ENCODE data around the gene DGKH.
"Not testable (repeated sequence)": the region's sequence is repeated elsewhere in the genome, so short reads cannot be mapped to it uniquely, and the experiment has no call there.

DGKH gene

GRCh38 chr13:42218576-42218975 lies 170.1 kb downstream of the DGKH start:
- H3K4me1 ChIP-seq (ENCODE audit: control insufficient read depth, insufficient read depth, low read length), result no peaks in the 10 kb centered on the region
- H3K9ac ChIP-seq (ENCODE audit: low read length), result no peak overlapping the region
- no peak overlapping the region for H3K4me3 ChIP-seq (ENCODE audit: low read length)
- H3K27me3 ChIP-seq (ENCODE audit: control insufficient read depth, insufficient read depth, low read length), result no peaks in the 10 kb centered on the region
- peaks cover 2% of the 10 kb centered on the region for H3K36me3 ChIP-seq (ENCODE audit: control insufficient read depth, insufficient read depth, low read length)
- no peak overlapping the region for H3K27ac ChIP-seq (ENCODE audit: low read depth, low read length)

- Histone ChIP-seq H3K4me3 (ENCODE audit: low read length) (no peak overlapping the region), H3K9ac (ENCODE audit: low read length) (no peak overlapping the region), H3K27ac (ENCODE audit: low read depth, low read length) (no peak overlapping the region), H3K36me3 (ENCODE audit: control insufficient read depth, insufficient read depth, low read length) (peaks cover 2% of the 10 kb centered on the region), H3K4me1 (ENCODE audit: control insufficient read depth, insufficient read depth, low read length) (no peaks in the 10 kb centered on the region), H3K27me3 (ENCODE audit: control insufficient read depth, insufficient read depth, low read length) (no peaks in the 10 kb centered on the region)
These were observed 170.6 kb downstream of the DGKH start for GRCh38 chr13:42219051-42219450.

DNA sequence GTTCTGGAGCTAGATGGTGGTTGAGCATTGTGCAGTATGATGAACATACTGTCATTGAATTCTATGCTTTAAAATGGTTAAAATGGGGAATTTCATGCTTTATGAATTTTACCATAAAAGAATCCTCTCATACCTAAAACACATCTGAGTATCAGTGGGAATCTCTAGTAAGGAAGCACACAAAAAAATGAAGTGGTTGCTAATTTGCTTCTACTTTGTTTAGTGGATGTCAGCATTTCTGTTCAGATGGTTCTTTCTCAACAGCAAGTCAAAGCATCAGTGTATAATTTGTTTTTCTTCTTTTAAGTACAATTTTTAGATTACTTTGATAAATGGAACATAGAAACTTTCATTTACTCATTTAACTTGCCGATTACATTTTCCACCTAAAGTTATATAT lies 171.4 kb downstream of the DGKH start:
- H3K27ac ChIP-seq (ENCODE audit: low read depth, low read length), result no peak overlapping the region
- no peaks in the 10 kb centered on the region for H3K27me3 ChIP-seq (ENCODE audit: control insufficient read depth, insufficient read depth, low read length)
- H3K36me3 ChIP-seq (ENCODE audit: control insufficient read depth, insufficient read depth, low read length), result peaks cover 2% of the 10 kb centered on the region
- no peak overlapping the region for H3K4me3 ChIP-seq (ENCODE audit: low read length)
- H3K4me1 ChIP-seq (ENCODE audit: control insufficient read depth, insufficient read depth, low read length), result no peaks in the 10 kb centered on the region
- H3K9ac ChIP-seq (ENCODE audit: low read length), result no peak overlapping the region

DNA sequence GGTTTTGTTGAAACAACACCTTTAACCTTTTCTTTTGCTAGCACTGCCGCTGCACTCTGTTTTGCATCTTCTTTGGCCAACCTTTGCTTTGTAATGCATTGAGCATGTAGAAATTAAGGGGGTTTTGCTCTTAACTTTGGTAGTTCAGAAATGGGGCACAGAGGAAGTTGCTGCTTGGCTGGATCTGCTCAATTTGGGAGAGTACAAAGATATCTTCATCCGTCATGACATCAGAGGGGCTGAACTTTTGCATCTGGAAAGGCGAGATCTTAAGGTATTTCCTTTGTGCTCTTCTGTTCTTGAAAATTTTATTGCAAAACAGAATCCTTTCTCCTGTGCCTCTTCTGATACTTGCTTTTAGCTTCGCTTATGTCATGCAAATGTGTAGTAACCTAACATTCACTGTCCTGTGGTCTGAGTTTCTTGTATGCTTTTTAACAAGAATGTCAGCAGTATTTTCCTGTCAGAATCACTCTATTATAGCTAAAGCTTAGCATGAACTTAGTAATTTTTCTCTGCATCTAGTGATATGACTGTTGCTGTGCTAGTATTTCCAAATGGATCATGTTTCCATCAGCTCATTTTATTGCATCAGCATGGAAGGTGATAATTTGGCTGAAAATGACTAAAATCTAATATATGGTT lies 172.8 kb downstream of the DGKH start:
- no peak overlapping the region for H3K9ac ChIP-seq (ENCODE audit: low read length)
- no peak overlapping the region for H3K27ac ChIP-seq (ENCODE audit: low read depth, low read length)
- no peak overlapping the region for H3K4me3 ChIP-seq (ENCODE audit: low read length)
- H3K27me3 ChIP-seq (ENCODE audit: control insufficient read depth, insufficient read depth, low read length), result no peaks in the 10 kb centered on the region
- peaks cover under 1% of the 10 kb centered on the region for H3K36me3 ChIP-seq (ENCODE audit: control insufficient read depth, insufficient read depth, low read length)
- no peaks in the 10 kb centered on the region for H3K4me1 ChIP-seq (ENCODE audit: control insufficient read depth, insufficient read depth, low read length)

DNA sequence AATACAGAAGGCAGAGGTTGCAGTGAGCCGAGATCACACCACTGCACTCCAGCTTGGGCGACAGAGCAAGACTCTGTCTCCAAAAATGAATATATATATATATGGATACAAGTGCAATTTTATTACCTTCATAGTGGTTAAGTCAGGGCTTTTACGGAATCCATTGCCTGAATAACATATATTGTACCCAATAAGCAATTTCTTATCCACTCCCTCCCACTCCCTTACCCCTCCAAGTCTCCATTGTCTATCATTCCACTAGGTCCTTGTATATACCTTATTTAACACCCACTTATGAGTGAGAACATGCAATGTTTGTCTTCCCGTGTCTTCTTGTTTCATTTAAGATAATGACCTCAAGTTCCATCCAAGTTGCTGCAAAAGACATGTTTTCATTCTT lies 175.2 kb downstream of the DGKH start:
- no peaks in the 10 kb centered on the region for H3K36me3 ChIP-seq (ENCODE audit: control insufficient read depth, insufficient read depth, low read length)
- no peaks in the 10 kb centered on the region for H3K4me1 ChIP-seq (ENCODE audit: control insufficient read depth, insufficient read depth, low read length)
- H3K27ac ChIP-seq (ENCODE audit: low read depth, low read length), result no peak overlapping the region
- no peaks in the 10 kb centered on the region for H3K27me3 ChIP-seq (ENCODE audit: control insufficient read depth, insufficient read depth, low read length)
- no peak overlapping the region for H3K4me3 ChIP-seq (ENCODE audit: low read length)
- no peak overlapping the region for H3K9ac ChIP-seq (ENCODE audit: low read length)

DNA sequence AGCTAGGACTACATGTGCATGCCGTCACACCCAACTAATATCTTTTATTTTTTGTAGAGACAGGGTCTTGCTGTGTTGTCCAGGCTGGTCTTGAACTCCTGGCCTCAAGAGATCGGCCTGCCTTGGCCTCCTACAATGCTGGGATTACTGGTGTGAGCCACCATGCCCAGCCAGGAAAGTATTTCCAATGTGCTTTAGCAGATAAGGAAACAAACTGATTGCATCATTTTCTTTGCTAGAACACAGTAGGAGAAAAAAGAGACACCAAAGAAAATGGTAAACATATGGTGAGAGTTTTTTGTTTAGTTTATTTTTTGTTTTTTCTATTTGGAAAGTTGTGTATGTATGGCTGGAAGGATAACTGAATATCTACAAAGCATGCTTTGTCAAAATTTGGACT lies 176.6 kb downstream of the DGKH start:
- Histone ChIP-seq H3K27me3 (ENCODE audit: control insufficient read depth, insufficient read depth, low read length) (no peaks in the 10 kb centered on the region), H3K4me3 (ENCODE audit: low read length) (no peak overlapping the region), H3K4me1 (ENCODE audit: control insufficient read depth, insufficient read depth, low read length) (no peaks in the 10 kb centered on the region), H3K9ac (ENCODE audit: low read length) (no peak overlapping the region), H3K36me3 (ENCODE audit: control insufficient read depth, insufficient read depth, low read length) (no peaks in the 10 kb centered on the region), H3K27ac (ENCODE audit: low read depth, low read length) (no peak overlapping the region)

- H3K27ac ChIP-seq (ENCODE audit: low read depth, low read length); H3K4me1 ChIP-seq (ENCODE audit: control insufficient read depth, insufficient read depth, low read length); H3K36me3 ChIP-seq (ENCODE audit: control insufficient read depth, insufficient read depth, low read length); H3K27me3 ChIP-seq (ENCODE audit: control insufficient read depth, insufficient read depth, low read length); H3K4me3 ChIP-seq (ENCODE audit: low read length); H3K9ac ChIP-seq (ENCODE audit: low read length): not testable (repeated sequence)
These were observed 178.3 kb downstream of the DGKH start for GRCh38 chr13:42226759-42227158.

- H3K27ac ChIP-seq (ENCODE audit: low read depth, low read length), result no peak overlapping the region
- no peak overlapping the region for H3K9ac ChIP-seq (ENCODE audit: low read length)
- no peaks in the 10 kb centered on the region for H3K4me1 ChIP-seq (ENCODE audit: control insufficient read depth, insufficient read depth, low read length)
- H3K4me3 ChIP-seq (ENCODE audit: low read length), result no peak overlapping the region
- H3K27me3 ChIP-seq (ENCODE audit: control insufficient read depth, insufficient read depth, low read length), result no peaks in the 10 kb centered on the region
- no peaks in the 10 kb centered on the region for H3K36me3 ChIP-seq (ENCODE audit: control insufficient read depth, insufficient read depth, low read length)
These were observed 180.1 kb downstream of the DGKH start for GRCh38 chr13:42228527-42228926.

DNA sequence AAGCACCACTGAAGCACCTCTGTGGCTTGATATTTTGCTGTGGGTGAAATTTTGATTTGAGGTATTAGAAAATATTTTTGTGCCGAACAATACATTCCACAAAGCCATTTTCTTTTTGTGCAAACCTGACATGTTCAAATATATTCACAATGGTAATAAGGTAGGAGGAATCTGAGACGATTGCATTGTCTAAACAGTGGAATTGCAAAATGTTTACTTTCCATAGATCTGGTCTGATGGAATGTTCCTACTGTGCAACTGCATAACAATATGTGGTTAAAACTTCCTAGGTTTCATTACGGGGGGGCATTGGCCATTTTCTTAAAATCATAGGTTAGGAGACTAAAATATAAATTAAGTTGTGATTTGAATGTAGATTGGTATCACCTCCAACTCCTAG lies 180.8 kb downstream of the DGKH start:
- Histone ChIP-seq H3K4me1 (ENCODE audit: control insufficient read depth, insufficient read depth, low read length) (no peaks in the 10 kb centered on the region), H3K27ac (ENCODE audit: low read depth, low read length) (no peak overlapping the region), H3K4me3 (ENCODE audit: low read length) (no peak overlapping the region), H3K9ac (ENCODE audit: low read length) (no peak overlapping the region), H3K36me3 (ENCODE audit: control insufficient read depth, insufficient read depth, low read length) (no peaks in the 10 kb centered on the region), H3K27me3 (ENCODE audit: control insufficient read depth, insufficient read depth, low read length) (no peaks in the 10 kb centered on the region)

DNA sequence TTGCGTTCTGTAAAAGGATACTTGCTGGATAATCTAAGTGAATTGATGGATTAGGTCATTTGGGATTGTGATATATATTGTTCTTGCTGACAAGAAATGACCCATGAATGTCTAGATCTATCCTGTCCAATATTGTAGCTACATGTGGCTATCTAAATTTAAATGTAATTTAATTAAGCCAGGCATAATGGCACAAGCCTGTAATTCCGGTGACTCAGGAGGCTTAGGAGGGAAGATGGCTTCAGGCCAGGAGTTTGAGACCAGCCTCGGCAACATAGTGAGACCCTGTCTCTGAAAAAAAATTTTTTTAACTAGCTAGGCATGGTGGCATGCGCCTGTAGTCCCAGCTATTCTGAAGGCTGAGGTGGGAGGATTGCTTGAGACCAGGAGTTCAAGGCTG lies 184.2 kb downstream of the DGKH start:
- H3K27ac ChIP-seq (ENCODE audit: low read depth, low read length), result no peak overlapping the region
- no peak overlapping the region for H3K4me3 ChIP-seq (ENCODE audit: low read length)
- H3K36me3 ChIP-seq (ENCODE audit: control insufficient read depth, insufficient read depth, low read length), result no peaks in the 10 kb centered on the region
- H3K9ac ChIP-seq (ENCODE audit: low read length), result no peak overlapping the region
- no peaks in the 10 kb centered on the region for H3K27me3 ChIP-seq (ENCODE audit: control insufficient read depth, insufficient read depth, low read length)
- no peaks in the 10 kb centered on the region for H3K4me1 ChIP-seq (ENCODE audit: control insufficient read depth, insufficient read depth, low read length)

DNA sequence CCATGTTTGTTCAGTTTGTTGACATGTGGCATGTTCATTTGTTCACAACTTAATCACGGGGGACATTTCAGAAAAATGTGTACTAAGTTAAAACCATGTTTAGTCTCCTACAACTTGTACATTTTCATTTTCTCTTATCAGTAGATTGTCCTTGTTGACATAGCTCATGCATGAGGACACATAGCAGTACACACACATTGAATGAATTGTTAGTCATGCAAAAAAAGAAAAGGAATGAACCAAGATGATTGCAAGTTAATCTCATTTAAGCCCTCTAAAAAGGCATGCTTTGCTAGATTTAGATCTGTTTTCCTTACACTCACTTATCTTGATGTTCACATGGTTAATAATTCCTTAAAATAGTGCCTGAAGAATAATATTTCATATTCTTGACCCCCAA lies 185.3 kb downstream of the DGKH start:
- no peaks in the 10 kb centered on the region for H3K36me3 ChIP-seq (ENCODE audit: control insufficient read depth, insufficient read depth, low read length)
- H3K27ac ChIP-seq (ENCODE audit: low read depth, low read length), result no peak overlapping the region
- no peaks in the 10 kb centered on the region for H3K27me3 ChIP-seq (ENCODE audit: control insufficient read depth, insufficient read depth, low read length)
- no peak overlapping the region for H3K4me3 ChIP-seq (ENCODE audit: low read length)
- no peak overlapping the region for H3K9ac ChIP-seq (ENCODE audit: low read length)
- no peaks in the 10 kb centered on the region for H3K4me1 ChIP-seq (ENCODE audit: control insufficient read depth, insufficient read depth, low read length)

GRCh38 chr13:42239161-42239560 lies 190.7 kb downstream of the DGKH start:
- no peak overlapping the region for H3K27ac ChIP-seq (ENCODE audit: low read depth, low read length)
- H3K36me3 ChIP-seq (ENCODE audit: control insufficient read depth, insufficient read depth, low read length), result no peaks in the 10 kb centered on the region
- H3K9ac ChIP-seq (ENCODE audit: low read length), result no peak overlapping the region
- no peaks in the 10 kb centered on the region for H3K27me3 ChIP-seq (ENCODE audit: control insufficient read depth, insufficient read depth, low read length)
- no peaks in the 10 kb centered on the region for H3K4me1 ChIP-seq (ENCODE audit: control insufficient read depth, insufficient read depth, low read length)
- H3K4me3 ChIP-seq (ENCODE audit: low read length), result no peak overlapping the region

DNA sequence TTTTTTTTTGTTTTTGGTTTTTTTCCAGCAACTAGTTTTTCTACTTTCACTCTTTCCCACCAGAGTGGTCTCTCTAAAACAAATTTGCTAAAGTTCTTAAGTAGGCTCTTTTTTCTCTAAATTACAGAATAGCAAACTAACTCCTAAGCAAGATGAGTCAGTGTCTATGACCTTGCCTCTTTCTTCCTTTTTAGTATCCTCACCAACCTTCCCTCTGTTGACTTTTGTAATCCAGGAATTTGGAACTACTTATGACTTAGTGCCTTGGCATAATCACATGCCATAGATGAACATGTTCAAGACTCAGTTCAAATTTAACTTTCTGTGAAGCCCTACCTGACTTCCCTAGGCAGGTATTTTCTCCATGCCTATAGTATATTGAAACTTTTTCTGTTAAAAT lies 191.2 kb downstream of the DGKH start:
- Histone ChIP-seq H3K4me3 (ENCODE audit: low read length) (no peak overlapping the region), H3K4me1 (ENCODE audit: control insufficient read depth, insufficient read depth, low read length) (no peaks in the 10 kb centered on the region), H3K27ac (ENCODE audit: low read depth, low read length) (no peak overlapping the region), H3K9ac (ENCODE audit: low read length) (no peak overlapping the region), H3K36me3 (ENCODE audit: control insufficient read depth, insufficient read depth, low read length) (no peaks in the 10 kb centered on the region), H3K27me3 (ENCODE audit: control insufficient read depth, insufficient read depth, low read length) (no peaks in the 10 kb centered on the region)
